Uterus (tissue), 2 donors: ENCODE measurements around the gene DUS4L.

Experiments
- CTCF ChIP-seq, 4 experiments: fragments of 200-600 bp in 2 of 4; fragments of 450-650 bp in 2 of 4; sonication (generic) in 2 of 4; IDR thresholded peaks; one replicate each; pipeline ENCODE4 v1.5.1; 2016 to 2019; ENCODE audit warnings: antibody characterized with exemption in 4 of 4, mild to moderate bottlenecking in 2 of 4, moderate library complexity in 1 of 4
- POLR2A ChIP-seq, 2 donors: fragments of 450-650 bp; IDR thresholded peaks; one replicate each; pipeline ENCODE4 v1.6.1; 2016; ENCODE audit warnings: antibody characterized with exemption in 2 of 2, mild to moderate bottlenecking in 1 of 2, moderate library complexity in 1 of 2

- TF ChIP-seq CTCF (IDR thresholded peaks at IDR 0.05) (no peak), POLR2A (IDR thresholded peaks at IDR 0.05) (no peak)
These were observed 42.5 kb downstream of the DUS4L start for GRCh38 chr7:107606303-107606702.
